ENCODE measurements around the gene NDOR1.

DNA sequence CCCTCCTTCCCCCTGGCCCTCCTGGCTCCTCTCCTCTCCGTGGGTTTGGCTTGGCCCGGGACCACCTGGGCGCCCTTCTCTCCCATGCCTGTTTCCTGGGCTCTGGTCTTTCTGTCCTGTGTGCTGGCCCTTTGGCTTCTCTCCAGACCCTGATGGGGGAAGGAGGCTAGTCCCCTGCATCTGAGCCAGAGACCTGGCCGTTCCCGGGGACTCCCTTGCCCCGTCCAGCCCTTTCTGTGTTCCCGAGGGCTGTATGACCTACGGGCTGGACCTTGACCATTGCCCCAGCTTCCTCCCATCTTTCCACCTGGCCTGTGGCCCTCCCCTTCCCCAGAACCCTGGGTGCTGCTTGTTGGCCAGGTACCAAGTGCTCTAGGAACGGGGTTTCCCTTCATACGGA is 58.0 kb downstream of the NDOR1 start:
- TF ChIP-seq POLR2A (IDR thresholded peaks at IDR 0.05; ENCODE audit: low read depth) (no peak), POLR2AphosphoS5 (IDR thresholded peaks at IDR 0.05) (no peak)
- TF ChIP-seq, protein P1, sequence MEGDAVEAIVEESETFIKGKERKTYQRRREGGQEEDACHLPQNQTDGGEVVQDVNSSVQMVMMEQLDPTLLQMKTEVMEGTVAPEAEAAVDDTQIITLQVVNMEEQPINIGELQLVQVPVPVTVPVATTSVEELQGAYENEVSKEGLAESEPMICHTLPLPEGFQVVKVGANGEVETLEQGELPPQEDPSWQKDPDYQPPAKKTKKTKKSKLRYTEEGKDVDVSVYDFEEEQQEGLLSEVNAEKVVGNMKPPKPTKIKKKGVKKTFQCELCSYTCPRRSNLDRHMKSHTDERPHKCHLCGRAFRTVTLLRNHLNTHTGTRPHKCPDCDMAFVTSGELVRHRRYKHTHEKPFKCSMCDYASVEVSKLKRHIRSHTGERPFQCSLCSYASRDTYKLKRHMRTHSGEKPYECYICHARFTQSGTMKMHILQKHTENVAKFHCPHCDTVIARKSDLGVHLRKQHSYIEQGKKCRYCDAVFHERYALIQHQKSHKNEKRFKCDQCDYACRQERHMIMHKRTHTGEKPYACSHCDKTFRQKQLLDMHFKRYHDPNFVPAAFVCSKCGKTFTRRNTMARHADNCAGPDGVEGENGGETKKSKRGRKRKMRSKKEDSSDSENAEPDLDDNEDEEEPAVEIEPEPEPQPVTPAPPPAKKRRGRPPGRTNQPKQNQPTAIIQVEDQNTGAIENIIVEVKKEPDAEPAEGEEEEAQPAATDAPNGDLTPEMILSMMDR (IDR thresholded peaks at IDR 0.05), result no peak

Data from esophagus muscularis mucosa (tissue), 3 donors.